ENCODE results near the gene DPEP1. TPM values are rescaled to one million over a fixed set of nuclear protein-coding genes. Genes with fewer than 3 reads are reported as not detected.
"Not testable (repeated sequence)": the region's sequence is repeated elsewhere in the genome, so short reads cannot be mapped to it uniquely, and the experiment has no call there.

The DPEP1 gene
- total and polyA plus RNA-seq, 2 experiments from 2014 or later: 1.7 to 2.3 TPM

GRCh38 chr16:89670496-89671431 is 57.3 kb downstream of the DPEP1 start (continued):
- TF ChIP-seq, protein P1, sequence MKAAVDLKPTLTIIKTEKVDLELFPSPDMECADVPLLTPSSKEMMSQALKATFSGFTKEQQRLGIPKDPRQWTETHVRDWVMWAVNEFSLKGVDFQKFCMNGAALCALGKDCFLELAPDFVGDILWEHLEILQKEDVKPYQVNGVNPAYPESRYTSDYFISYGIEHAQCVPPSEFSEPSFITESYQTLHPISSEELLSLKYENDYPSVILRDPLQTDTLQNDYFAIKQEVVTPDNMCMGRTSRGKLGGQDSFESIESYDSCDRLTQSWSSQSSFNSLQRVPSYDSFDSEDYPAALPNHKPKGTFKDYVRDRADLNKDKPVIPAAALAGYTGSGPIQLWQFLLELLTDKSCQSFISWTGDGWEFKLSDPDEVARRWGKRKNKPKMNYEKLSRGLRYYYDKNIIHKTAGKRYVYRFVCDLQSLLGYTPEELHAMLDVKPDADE (IDR thresholded peaks at IDR 0.05): no peak

DNA sequence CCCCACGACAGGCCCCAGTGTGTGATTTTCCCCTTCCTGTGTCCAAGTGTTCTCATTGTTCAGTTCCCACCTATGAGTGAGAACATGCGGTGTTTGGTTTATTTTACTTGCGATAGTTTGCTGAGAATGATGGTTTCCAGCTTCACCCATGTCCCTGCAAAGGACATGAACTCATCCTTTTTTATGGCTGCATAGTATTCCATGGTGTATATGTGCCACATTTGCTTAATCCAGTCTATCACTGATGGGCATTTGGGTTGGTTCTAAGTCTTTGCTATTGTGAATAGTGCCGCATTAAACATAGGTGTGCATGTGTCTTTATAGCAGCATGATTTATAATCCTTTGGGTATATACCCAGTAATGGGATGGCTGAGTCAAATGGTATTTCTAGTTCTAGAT is 58.1 kb downstream of the DPEP1 start:
- H3K36me3 Mint-ChIP-seq (ENCODE audit: low read depth): peaks cover 44% of the 10 kb centered on the region
- not testable (repeated sequence) for ATAC-seq; H3K27me3 ChIP-seq (ENCODE audit: insufficient read depth)

GRCh38 chr16:89672177-89672941 is 58.9 kb downstream of the DPEP1 start:
- Histone ChIP-seq H3K9me2 (ENCODE audit: insufficient read depth) (0 out of 2 replicates have a peak, but pooled peaks cover 3% of the 10 kb centered on the region), H3K4me1 (ENCODE audit: insufficient read depth) (no peaks in the 10 kb centered on the region), H3K4me3 (no peak overlapping the region), H3K79me2 (replicated peaks; ENCODE audit: insufficient read depth) (no peaks in the 10 kb centered on the region), H3K36me3 (ENCODE audit: insufficient read depth) (peaks cover 9% of the 10 kb centered on the region), H2AFZ (no peak overlapping the region), H3K27me3 (ENCODE audit: insufficient read depth) (no peaks in the 10 kb centered on the region), H3F3A (replicated peaks; ENCODE audit: low read depth) (0 out of 2 replicates have a peak, but pooled peaks cover 2% of the 10 kb centered on the region), H3K27ac (ENCODE audit: low read depth) (no peak overlapping the region), H4K20me1 (replicated peaks; ENCODE audit: insufficient read depth) (no peaks in the 10 kb centered on the region), H3K4me2 (no peak overlapping the region)
- ATAC-seq (no peak), DNase-seq (ENCODE audit: low spot score) (no peak)
- peaks cover 41% of the 10 kb centered on the region for H3K9me3 Mint-ChIP-seq
- no peak for TF ChIP-seq EZH2phosphoT487 (IDR thresholded peaks at IDR 0.05; ENCODE audit: unreplicated experiment)
- TF ChIP-seq NANOG (IDR thresholded peaks at IDR 0.05; ENCODE audit: borderline replicate concordance): no peak
- no peak for TF ChIP-seq EZH2 (IDR thresholded peaks at IDR 0.05; ENCODE audit: low read depth, unreplicated experiment)
- no peak for TF ChIP-seq POLR2AphosphoS5 (IDR thresholded peaks at IDR 0.05; ENCODE audit: low read depth)
- TF ChIP-seq ZNF114 (CRISPR knock-in tag; IDR thresholded peaks at IDR 0.05): no peak
- TF ChIP-seq, protein P1 (IDR thresholded peaks at IDR 0.05): no peak
- H3K27me3 Mint-ChIP-seq (ENCODE audit: insufficient read depth, low read depth, poor library complexity): peaks cover 3% of the 10 kb centered on the region
- H3K27ac Mint-ChIP-seq: no peak overlapping the region
- no peaks in the 10 kb centered on the region for H3K4me1 Mint-ChIP-seq
- H3K36me3 Mint-ChIP-seq (ENCODE audit: low read depth): peaks cover 39% of the 10 kb centered on the region
- no peak overlapping the region; the same call in 2 of the 3 replicates for H3K4me3 Mint-ChIP-seq

More for the DNA sequence above, 58.1 kb downstream of the DPEP1 start:
- not testable (repeated sequence) for H3K79me2 ChIP-seq (replicated peaks; ENCODE audit: insufficient read depth); DNase-seq (ENCODE audit: low spot score); H3K36me3 ChIP-seq (ENCODE audit: insufficient read depth); H3K4me1 Mint-ChIP-seq; H3K4me3 Mint-ChIP-seq; H3K4me1 ChIP-seq (ENCODE audit: insufficient read depth); H4K20me1 ChIP-seq (replicated peaks; ENCODE audit: insufficient read depth); H2AFZ ChIP-seq; H3K9me2 ChIP-seq (ENCODE audit: insufficient read depth); H3K4me2 ChIP-seq; H3K27ac Mint-ChIP-seq; H3K27me3 Mint-ChIP-seq (ENCODE audit: insufficient read depth, low read depth, poor library complexity); H3K4me3 ChIP-seq; H3K27ac ChIP-seq (ENCODE audit: low read depth); H3F3A ChIP-seq (replicated peaks; ENCODE audit: low read depth)
- peaks cover 37% of the 10 kb centered on the region for H3K9me3 Mint-ChIP-seq

Measured in GM23338 (cell line).